ENCODE measurements around the gene GPR176.

DNA sequence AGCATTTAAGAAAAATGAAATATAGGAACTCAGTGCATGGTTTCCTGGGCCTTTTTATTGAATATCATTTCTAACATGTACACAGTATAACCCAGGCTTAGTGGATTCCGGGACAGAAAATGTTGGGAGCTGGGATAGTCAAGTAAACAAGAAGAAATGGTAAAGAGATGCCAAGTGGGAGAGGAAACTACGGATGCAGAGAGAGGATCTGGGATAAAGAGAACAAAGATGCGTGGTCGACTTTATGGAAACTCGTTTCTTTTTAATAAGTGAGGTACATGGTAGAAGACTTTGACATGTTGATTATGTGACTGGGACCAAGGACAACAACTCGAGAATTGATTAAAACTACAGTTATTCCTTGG, 1.2 kb upstream of the GPR176 start:
- TF ChIP-seq, protein P1, sequence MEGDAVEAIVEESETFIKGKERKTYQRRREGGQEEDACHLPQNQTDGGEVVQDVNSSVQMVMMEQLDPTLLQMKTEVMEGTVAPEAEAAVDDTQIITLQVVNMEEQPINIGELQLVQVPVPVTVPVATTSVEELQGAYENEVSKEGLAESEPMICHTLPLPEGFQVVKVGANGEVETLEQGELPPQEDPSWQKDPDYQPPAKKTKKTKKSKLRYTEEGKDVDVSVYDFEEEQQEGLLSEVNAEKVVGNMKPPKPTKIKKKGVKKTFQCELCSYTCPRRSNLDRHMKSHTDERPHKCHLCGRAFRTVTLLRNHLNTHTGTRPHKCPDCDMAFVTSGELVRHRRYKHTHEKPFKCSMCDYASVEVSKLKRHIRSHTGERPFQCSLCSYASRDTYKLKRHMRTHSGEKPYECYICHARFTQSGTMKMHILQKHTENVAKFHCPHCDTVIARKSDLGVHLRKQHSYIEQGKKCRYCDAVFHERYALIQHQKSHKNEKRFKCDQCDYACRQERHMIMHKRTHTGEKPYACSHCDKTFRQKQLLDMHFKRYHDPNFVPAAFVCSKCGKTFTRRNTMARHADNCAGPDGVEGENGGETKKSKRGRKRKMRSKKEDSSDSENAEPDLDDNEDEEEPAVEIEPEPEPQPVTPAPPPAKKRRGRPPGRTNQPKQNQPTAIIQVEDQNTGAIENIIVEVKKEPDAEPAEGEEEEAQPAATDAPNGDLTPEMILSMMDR (IDR thresholded peaks at IDR 0.05; ENCODE audit: poor library complexity): no peak
- TF ChIP-seq EZH2 (IDR thresholded peaks at IDR 0.05; ENCODE audit: borderline replicate concordance) (no peak), EZH2phosphoT487 (IDR thresholded peaks at IDR 0.05; ENCODE audit: low read depth, severe bottlenecking, unreplicated experiment) (no peak)
